GM23338 (cell line): Measurements from ENCODE around the gene PEX12. TPM values are rescaled to one million over a fixed set of nuclear protein-coding genes. Genes with fewer than 3 reads are reported as not detected.

Experiments used
- ATAC-seq: fragments of 200-7000 bp; cut with Tn5 transposase; 3 replicates; pipeline ENCODE4 v1.9.1; 2020
- DNase-seq: peaks from one replicate; pipeline ENCODE4 v3.0.0-alpha.2; 2015; ENCODE audit warnings: low spot score
- H2AFZ ChIP-seq: fragments of 200-600 bp; sonication (generic); 2 replicates; pipeline ENCODE4 v1.8.0; 2016; ENCODE audit warnings: antibody characterized with exemption, mild to moderate bottlenecking, moderate library complexity
- H3F3A ChIP-seq: fragments of 200-600 bp; sonication (generic); replicated peaks from 2 replicates; pipeline ENCODE4 v1.8.0; 2017; ENCODE audit warnings: antibody characterized with exemption, mixed run types, low read depth
- H3K27ac ChIP-seq: fragments of 200-600 bp; sonication (generic); 2 replicates; pipeline ENCODE4 v1.6.1; 2016; ENCODE audit warnings: low read depth
- H3K27me3 ChIP-seq: fragments of 200-600 bp; sonication (generic); 2 replicates; pipeline ENCODE4 v1.8.0; 2016; ENCODE audit warnings: mild to moderate bottlenecking, mixed run types, moderate library complexity; ENCODE audit not compliant: insufficient read depth
- H3K36me3 ChIP-seq: fragments of 200-600 bp; sonication (generic); 2 replicates; pipeline ENCODE4 v1.8.0; 2016; ENCODE audit warnings: mild to moderate bottlenecking; ENCODE audit not compliant: insufficient read depth
- H3K4me1 ChIP-seq: fragments of 200-600 bp; sonication (generic); 2 replicates; pipeline ENCODE4 v1.8.0; 2016; ENCODE audit warnings: mild to moderate bottlenecking, moderate library complexity; ENCODE audit not compliant: insufficient read depth
- H3K4me2 ChIP-seq: fragments of 200-600 bp; sonication (generic); 2 replicates; pipeline ENCODE4 v1.7.1; 2017; ENCODE audit warnings: mixed run types
- H3K4me3 ChIP-seq: fragments of 200-600 bp; sonication (generic); 2 replicates; pipeline ENCODE4 v1.6.1; 2016; ENCODE audit warnings: mixed run types
- H3K79me2 ChIP-seq: fragments of 200-600 bp; sonication (generic); replicated peaks from 2 replicates; pipeline ENCODE4 v1.8.0; 2017; ENCODE audit warnings: mild to moderate bottlenecking; ENCODE audit not compliant: insufficient read depth
- H3K9me2 ChIP-seq: fragments of 200-600 bp; sonication (generic); 2 replicates; pipeline ENCODE4 v1.8.0; 2017; ENCODE audit not compliant: insufficient read depth
- H4K20me1 ChIP-seq: fragments of 200-600 bp; sonication (generic); replicated peaks from 2 replicates; pipeline ENCODE4 v1.8.0; 2017; ENCODE audit warnings: mild to moderate bottlenecking; ENCODE audit not compliant: insufficient read depth
- H3K27ac Mint-ChIP-seq: 2 replicates; pipeline ENCODE4 v1.8.0; 2020; ENCODE audit warnings: inconsistent platforms, mild to moderate bottlenecking, moderate library complexity, mixed read lengths
- H3K27me3 Mint-ChIP-seq: 3 replicates; pipeline ENCODE4 v1.8.0; 2022; ENCODE audit warnings: low read depth, mild to moderate bottlenecking, moderate library complexity, mixed read lengths, inconsistent platforms; ENCODE audit not compliant: insufficient read depth, poor library complexity
- H3K36me3 Mint-ChIP-seq: 3 replicates; pipeline ENCODE4 v1.8.0; 2021; ENCODE audit warnings: low read depth, mild to moderate bottlenecking, inconsistent platforms, moderate library complexity, mixed read lengths
- H3K4me1 Mint-ChIP-seq: 3 replicates; pipeline ENCODE4 v1.8.0; 2020; ENCODE audit warnings: mild to moderate bottlenecking, inconsistent platforms, mixed read lengths
- H3K4me3 Mint-ChIP-seq: 3 replicates; pipeline ENCODE4 v1.8.0; 2021; ENCODE audit warnings: moderate library complexity, mild to moderate bottlenecking, inconsistent platforms, mixed read lengths
- H3K9me3 Mint-ChIP-seq: 3 replicates; pipeline ENCODE4 v1.8.0; 2020; ENCODE audit warnings: moderate library complexity, mild to moderate bottlenecking, inconsistent platforms, mixed read lengths
- CREB1 ChIP-seq: fragments of 250-450 bp; sonication (Bioruptor Pico); IDR thresholded peaks from 2 replicates; pipeline ENCODE4 v1.5.0; 2020; ENCODE audit warnings: low read depth, mild to moderate bottlenecking, moderate library complexity
- EZH2 ChIP-seq: fragments of 200-600 bp; sonication (generic); IDR thresholded peaks from one replicate; pipeline ENCODE4 v1.8.0; 2017; ENCODE audit warnings: antibody characterized with exemption, mild to moderate bottlenecking, low read depth; ENCODE audit not compliant: unreplicated experiment
- JUNB ChIP-seq: IDR thresholded peaks from one replicate; pipeline ENCODE4 v1.6.1; 2016; ENCODE audit warnings: antibody characterized with exemption; ENCODE audit not compliant: unreplicated experiment
- NANOG ChIP-seq: IDR thresholded peaks from 2 replicates; pipeline ENCODE4 v1.6.1; 2016; ENCODE audit warnings: antibody characterized with exemption, borderline replicate concordance
- POLR2AphosphoS5 ChIP-seq: IDR thresholded peaks from 2 replicates; pipeline ENCODE4 v1.6.1; 2016; ENCODE audit warnings: antibody characterized with exemption, low read depth
- STAT1 ChIP-seq: IDR thresholded peaks from one replicate; pipeline ENCODE4 v1.6.1; 2016; ENCODE audit warnings: antibody characterized with exemption; ENCODE audit not compliant: unreplicated experiment
- ZNF331 ChIP-seq: fragments of 250-450 bp; sonication (Bioruptor Pico); IDR thresholded peaks from 2 replicates; pipeline ENCODE4 v1.5.0; 2020; ENCODE audit warnings: low read depth, mild to moderate bottlenecking, moderate library complexity
- polyA plus RNA-seq: library from polyadenylated mRNA; unstranded; fragments of >200 nt; fragmentation: Nextera tagmentation; extraction: Ambion mirVana; gene quantifications from 2 replicates; pipeline ENCODE4 v1.2.1, GENCODE V29; 2016
- total RNA-seq: library from RNA; depleted of rRNA; stranded (reverse); fragments of >200 nt; shearing (Covaris generic); gene quantifications from 2 replicates; pipeline ENCODE4 v1.2.3, GENCODE V29; 2014
- TF ChIP-seq, protein P1 (sequence below), 2 experiments: fragments of 200-600 bp in 1 of 2; sonication (generic) in 1 of 2; conservative IDR thresholded peaks; 2 replicates each; pipeline versions ENCODE4 v1.5.1 to v1.6.1; 2016 to 2017; ENCODE audit warnings: antibody characterized with exemption in 2 of 2, low read depth in 2 of 2, mild to moderate bottlenecking in 2 of 2, moderate library complexity in 1 of 2
- TF ChIP-seq, protein P2 (sequence below): IDR thresholded peaks from 2 replicates; pipeline ENCODE4 v1.6.1; 2016; ENCODE audit warnings: antibody characterized with exemption
- TF ChIP-seq, protein P3 (sequence below): IDR thresholded peaks from one replicate; pipeline ENCODE4 v1.6.1; 2018; ENCODE audit warnings: antibody characterized with exemption; ENCODE audit not compliant: unreplicated experiment

PEX12 gene
- total and polyA plus RNA-seq, 2 experiments from 2014 or later, result 1.5 to 1.9 TPM

DNA sequence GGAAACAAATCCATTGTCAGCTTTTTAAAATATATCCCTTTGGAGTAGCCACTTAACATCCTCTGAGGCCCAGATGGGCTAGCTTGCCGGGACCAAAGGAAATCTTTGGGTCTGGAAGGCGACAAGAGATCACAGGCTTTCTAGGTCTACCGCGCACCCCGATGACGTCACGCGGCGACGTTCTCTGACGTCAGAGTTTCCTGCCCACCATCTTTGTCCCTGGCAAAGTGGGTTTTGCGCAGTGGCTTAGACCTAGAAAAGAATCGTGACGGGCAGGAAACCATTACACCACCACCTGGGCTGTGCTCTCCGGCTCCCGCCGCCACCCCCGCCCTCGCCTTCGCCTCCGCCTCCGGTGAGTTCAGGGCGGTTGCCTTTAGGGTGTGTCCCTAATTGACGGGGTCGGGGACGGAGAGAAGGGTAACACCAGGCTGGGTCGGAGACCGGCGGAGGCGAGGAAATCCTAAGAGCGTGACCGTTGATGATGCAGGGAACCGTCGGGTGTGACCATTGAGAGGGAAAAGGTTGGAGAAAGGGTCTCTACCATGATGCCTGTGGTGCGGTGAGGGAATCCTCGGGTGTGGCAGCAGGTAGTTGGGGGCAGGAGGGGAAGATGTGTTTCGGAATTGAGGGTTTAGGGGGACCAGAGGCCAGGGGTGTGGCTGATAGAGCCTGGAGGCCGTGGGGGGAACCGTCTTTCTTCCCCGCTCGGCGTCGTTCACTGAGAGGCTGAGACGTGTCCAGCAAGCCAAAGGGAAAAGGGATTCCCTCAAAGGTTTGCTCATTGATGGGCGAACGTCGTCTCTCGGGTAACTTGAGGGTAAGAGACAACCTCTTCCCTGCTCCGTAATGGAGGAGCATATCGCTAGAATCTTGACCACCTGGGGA is 8.9 kb upstream of the PEX12 start, which contains the start of gene AP2B1:
AP2B1 (plus strand) TSS at position 249 of the 888 bp plus-strand sequence. CDS start 6,709 bp downstream, outside the sequence.
- Histone ChIP-seq H3K9me2 (no peaks in the 10 kb centered on the region), H3K4me3 (peak within 1 kb of the TSS; percentile 92), H3K79me2 (peaks cover 47% of the 10 kb centered on the region)

DNA sequence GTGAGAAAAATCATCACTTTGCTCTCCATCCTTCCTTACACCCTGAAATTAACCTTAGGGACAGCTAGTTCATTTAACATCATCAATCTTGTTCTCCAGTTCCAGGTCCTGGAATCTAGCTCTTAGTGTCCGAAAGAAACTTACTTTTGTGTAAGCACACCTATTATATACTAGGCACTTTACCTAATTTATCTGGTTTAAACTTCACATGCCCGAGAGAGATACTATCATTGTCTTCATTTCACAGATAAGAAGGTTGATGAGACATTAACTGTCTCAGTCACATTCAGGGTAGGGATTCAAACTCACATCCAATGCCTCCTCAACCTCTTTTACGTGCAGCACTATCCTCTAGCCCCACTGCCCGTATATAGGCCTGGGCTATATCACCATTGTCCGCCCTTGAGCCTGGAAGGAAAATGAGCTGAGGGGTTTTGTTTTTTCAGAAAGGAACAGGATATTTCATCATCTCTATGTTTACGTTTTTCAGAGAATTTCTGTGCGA is 8.2 kb upstream of the PEX12 start:
- H3K4me3 Mint-ChIP-seq, result peak overlapping the region; percentile 99
- H3K27ac Mint-ChIP-seq, result peak overlapping the region; percentile 99
- H3K27ac ChIP-seq, result peak overlapping the region; percentile 91
- no peaks in the 10 kb centered on the region for H3K9me3 Mint-ChIP-seq
- H3K9me2 ChIP-seq, result no peaks in the 10 kb centered on the region
- 0 out of 2 replicates have a peak, but pooled peaks cover 4% of the 10 kb centered on the region for H3F3A ChIP-seq
- peak overlapping the region; percentile 67 for H3K4me2 ChIP-seq
- H3K79me2 ChIP-seq, result peaks cover 40% of the 10 kb centered on the region
- H3K4me3 ChIP-seq, result peak overlapping the region; percentile 92
- no peaks in the 10 kb centered on the region for H3K36me3 ChIP-seq
- peaks cover 13% of the 10 kb centered on the region for H3K4me1 ChIP-seq
- H4K20me1 ChIP-seq, result peaks cover 10% of the 10 kb centered on the region; the same call in 1 of the 2 replicates
- H2AFZ ChIP-seq, result peak overlapping the region; percentile 50
- peaks cover 2% of the 10 kb centered on the region; the same call in 1 of the 3 replicates for H3K36me3 Mint-ChIP-seq
- peaks cover 17% of the 10 kb centered on the region for H3K4me1 Mint-ChIP-seq
- DNase-seq (no peak), ATAC-seq (peak; percentile 24)
- H3K27me3 Mint-ChIP-seq, result peaks cover 7% of the 10 kb centered on the region
- no peaks in the 10 kb centered on the region for H3K27me3 ChIP-seq
- TF ChIP-seq CREB1 (CRISPR knock-in tag), result no peak
- TF ChIP-seq, protein P1, sequence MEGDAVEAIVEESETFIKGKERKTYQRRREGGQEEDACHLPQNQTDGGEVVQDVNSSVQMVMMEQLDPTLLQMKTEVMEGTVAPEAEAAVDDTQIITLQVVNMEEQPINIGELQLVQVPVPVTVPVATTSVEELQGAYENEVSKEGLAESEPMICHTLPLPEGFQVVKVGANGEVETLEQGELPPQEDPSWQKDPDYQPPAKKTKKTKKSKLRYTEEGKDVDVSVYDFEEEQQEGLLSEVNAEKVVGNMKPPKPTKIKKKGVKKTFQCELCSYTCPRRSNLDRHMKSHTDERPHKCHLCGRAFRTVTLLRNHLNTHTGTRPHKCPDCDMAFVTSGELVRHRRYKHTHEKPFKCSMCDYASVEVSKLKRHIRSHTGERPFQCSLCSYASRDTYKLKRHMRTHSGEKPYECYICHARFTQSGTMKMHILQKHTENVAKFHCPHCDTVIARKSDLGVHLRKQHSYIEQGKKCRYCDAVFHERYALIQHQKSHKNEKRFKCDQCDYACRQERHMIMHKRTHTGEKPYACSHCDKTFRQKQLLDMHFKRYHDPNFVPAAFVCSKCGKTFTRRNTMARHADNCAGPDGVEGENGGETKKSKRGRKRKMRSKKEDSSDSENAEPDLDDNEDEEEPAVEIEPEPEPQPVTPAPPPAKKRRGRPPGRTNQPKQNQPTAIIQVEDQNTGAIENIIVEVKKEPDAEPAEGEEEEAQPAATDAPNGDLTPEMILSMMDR (conservative IDR thresholded peaks at IDR 0.05; ENCODE audit: low read depth in 2 of 2), result no peak
- TF ChIP-seq STAT1, result no peak
- TF ChIP-seq EZH2, result no peak
- TF ChIP-seq NANOG, result no peak
- no peak for TF ChIP-seq ZNF331 (CRISPR knock-in tag)
- no peak for TF ChIP-seq POLR2AphosphoS5
- TF ChIP-seq, protein P2, sequence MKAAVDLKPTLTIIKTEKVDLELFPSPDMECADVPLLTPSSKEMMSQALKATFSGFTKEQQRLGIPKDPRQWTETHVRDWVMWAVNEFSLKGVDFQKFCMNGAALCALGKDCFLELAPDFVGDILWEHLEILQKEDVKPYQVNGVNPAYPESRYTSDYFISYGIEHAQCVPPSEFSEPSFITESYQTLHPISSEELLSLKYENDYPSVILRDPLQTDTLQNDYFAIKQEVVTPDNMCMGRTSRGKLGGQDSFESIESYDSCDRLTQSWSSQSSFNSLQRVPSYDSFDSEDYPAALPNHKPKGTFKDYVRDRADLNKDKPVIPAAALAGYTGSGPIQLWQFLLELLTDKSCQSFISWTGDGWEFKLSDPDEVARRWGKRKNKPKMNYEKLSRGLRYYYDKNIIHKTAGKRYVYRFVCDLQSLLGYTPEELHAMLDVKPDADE, result no peak
- TF ChIP-seq, protein P3, sequence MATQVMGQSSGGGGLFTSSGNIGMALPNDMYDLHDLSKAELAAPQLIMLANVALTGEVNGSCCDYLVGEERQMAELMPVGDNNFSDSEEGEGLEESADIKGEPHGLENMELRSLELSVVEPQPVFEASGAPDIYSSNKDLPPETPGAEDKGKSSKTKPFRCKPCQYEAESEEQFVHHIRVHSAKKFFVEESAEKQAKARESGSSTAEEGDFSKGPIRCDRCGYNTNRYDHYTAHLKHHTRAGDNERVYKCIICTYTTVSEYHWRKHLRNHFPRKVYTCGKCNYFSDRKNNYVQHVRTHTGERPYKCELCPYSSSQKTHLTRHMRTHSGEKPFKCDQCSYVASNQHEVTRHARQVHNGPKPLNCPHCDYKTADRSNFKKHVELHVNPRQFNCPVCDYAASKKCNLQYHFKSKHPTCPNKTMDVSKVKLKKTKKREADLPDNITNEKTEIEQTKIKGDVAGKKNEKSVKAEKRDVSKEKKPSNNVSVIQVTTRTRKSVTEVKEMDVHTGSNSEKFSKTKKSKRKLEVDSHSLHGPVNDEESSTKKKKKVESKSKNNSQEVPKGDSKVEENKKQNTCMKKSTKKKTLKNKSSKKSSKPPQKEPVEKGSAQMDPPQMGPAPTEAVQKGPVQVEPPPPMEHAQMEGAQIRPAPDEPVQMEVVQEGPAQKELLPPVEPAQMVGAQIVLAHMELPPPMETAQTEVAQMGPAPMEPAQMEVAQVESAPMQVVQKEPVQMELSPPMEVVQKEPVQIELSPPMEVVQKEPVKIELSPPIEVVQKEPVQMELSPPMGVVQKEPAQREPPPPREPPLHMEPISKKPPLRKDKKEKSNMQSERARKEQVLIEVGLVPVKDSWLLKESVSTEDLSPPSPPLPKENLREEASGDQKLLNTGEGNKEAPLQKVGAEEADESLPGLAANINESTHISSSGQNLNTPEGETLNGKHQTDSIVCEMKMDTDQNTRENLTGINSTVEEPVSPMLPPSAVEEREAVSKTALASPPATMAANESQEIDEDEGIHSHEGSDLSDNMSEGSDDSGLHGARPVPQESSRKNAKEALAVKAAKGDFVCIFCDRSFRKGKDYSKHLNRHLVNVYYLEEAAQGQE, result no peak

More for the DNA sequence above, 8.9 kb upstream of the PEX12 start, which contains the start of gene AP2B1:
- 0 out of 2 replicates have a peak, but pooled peaks cover 4% of the 10 kb centered on the region for H3F3A ChIP-seq
- Mint-ChIP-seq H3K36me3 (peaks cover 2% of the 10 kb centered on the region; the same call in 1 of the 3 replicates), H3K9me3 (no peaks in the 10 kb centered on the region), H3K27me3 (peaks cover 7% of the 10 kb centered on the region), H3K4me3 (peak within 1 kb of the TSS; percentile 99), H3K27ac (peak within 1 kb of the TSS; percentile 99), H3K4me1 (peaks cover 17% of the 10 kb centered on the region)
- ATAC-seq (peak; percentile 97), DNase-seq (peak; percentile 96)
- peak within 1 kb of the TSS; percentile 92 for H2AFZ ChIP-seq
- H3K36me3 ChIP-seq, result no peaks in the 10 kb centered on the region
- TF ChIP-seq ZNF331 (CRISPR knock-in tag) (0 out of 2 replicates have a peak, but pooled peaks have one; percentile 25), POLR2AphosphoS5 (peak; percentile 75), CREB1 (CRISPR knock-in tag) (peak; percentile 100), JUNB (no peak)
- TF ChIP-seq, protein P2, result peak; percentile 97
- peak within 1 kb of the TSS; percentile 67 for H3K4me2 ChIP-seq
- H3K4me1 ChIP-seq, result peaks cover 13% of the 10 kb centered on the region
- H3K27me3 ChIP-seq, result no peaks in the 10 kb centered on the region
- peak within 1 kb of the TSS; percentile 100 for H3K27ac ChIP-seq
- peaks cover 10% of the 10 kb centered on the region; the same call in 1 of the 2 replicates for H4K20me1 ChIP-seq
